Fibroblast of lung (primary cell): ENCODE measurements around the gene AGBL3.

ENCODE experiments used
- CTCF ChIP-seq, 2 donors: IDR thresholded peaks in 1 of 2; conservative IDR thresholded peaks in 1 of 2; 1 replicate in 1 of 2; 2 replicates in 1 of 2; pipeline ENCODE4 v1.5.1; 2011 to 2012; ENCODE audit warnings: low read length in 2 of 2, control low read depth in 1 of 2, inconsistent platforms in 1 of 2, low read depth in 1 of 2, mild to moderate bottlenecking in 1 of 2
- EZH2 ChIP-seq: IDR thresholded peaks from 2 replicates; pipeline ENCODE4 v1.5.1; 2012; ENCODE audit warnings: low read length, control low read depth, mild to moderate bottlenecking; ENCODE audit errors: missing control alignments

GRCh38 chr7:135143885-135144668 lies 157.8 kb downstream of the AGBL3 start:
- TF ChIP-seq CTCF (conservative IDR thresholded peaks at IDR 0.05 in 1 of 2, IDR thresholded peaks at IDR 0.05 in 1 of 2; ENCODE audit: low read depth in 1 of 2, low read length in 2 of 2), result no peak
- no peak for TF ChIP-seq EZH2
